ENCODE results near the gene DOCK4. TPM values are rescaled to one million over a fixed set of nuclear protein-coding genes. Genes with fewer than 3 reads are reported as not detected.

The DOCK4 gene, protein sequence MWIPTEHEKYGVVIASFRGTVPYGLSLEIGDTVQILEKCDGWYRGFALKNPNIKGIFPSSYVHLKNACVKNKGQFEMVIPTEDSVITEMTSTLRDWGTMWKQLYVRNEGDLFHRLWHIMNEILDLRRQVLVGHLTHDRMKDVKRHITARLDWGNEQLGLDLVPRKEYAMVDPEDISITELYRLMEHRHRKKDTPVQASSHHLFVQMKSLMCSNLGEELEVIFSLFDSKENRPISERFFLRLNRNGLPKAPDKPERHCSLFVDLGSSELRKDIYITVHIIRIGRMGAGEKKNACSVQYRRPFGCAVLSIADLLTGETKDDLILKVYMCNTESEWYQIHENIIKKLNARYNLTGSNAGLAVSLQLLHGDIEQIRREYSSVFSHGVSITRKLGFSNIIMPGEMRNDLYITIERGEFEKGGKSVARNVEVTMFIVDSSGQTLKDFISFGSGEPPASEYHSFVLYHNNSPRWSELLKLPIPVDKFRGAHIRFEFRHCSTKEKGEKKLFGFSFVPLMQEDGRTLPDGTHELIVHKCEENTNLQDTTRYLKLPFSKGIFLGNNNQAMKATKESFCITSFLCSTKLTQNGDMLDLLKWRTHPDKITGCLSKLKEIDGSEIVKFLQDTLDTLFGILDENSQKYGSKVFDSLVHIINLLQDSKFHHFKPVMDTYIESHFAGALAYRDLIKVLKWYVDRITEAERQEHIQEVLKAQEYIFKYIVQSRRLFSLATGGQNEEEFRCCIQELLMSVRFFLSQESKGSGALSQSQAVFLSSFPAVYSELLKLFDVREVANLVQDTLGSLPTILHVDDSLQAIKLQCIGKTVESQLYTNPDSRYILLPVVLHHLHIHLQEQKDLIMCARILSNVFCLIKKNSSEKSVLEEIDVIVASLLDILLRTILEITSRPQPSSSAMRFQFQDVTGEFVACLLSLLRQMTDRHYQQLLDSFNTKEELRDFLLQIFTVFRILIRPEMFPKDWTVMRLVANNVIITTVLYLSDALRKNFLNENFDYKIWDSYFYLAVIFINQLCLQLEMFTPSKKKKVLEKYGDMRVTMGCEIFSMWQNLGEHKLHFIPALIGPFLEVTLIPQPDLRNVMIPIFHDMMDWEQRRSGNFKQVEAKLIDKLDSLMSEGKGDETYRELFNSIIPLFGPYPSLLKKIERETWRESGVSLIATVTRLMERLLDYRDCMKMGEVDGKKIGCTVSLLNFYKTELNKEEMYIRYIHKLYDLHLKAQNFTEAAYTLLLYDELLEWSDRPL (N-terminal part only)
- polyA plus RNA-seq (6.2 to 18.9 TPM (median 13.9 TPM) in 3 replicates), polyA minus RNA-seq (16.6 to 61.7 TPM (median 17.1 TPM) in 3 replicates)
- 11.2 TPM for polyA plus RNA-seq (2011; ENCODE audit: low read depth)
- polyA plus RNA-seq (2011; cell fraction: cytosol; rRNA removed), result 5.1 and 6.2 TPM in 2 replicates
- polyA plus RNA-seq (2011; cell fraction: nucleus; rRNA removed), result 15.0 and 20.8 TPM in 2 replicates
- polyA plus RNA-seq (2012; ENCODE audit: low replicate concordance), result 1.5 and 12.2 TPM in 2 replicates
- polyA minus RNA-seq (2011; cell fraction: cytosol; rRNA and poly(A)+ RNA removed), result 10.4 TPM
- polyA minus RNA-seq (2011; cell fraction: nucleus; rRNA and poly(A)+ RNA removed), result 31.2 and 76.5 TPM in 2 replicates

DNA sequence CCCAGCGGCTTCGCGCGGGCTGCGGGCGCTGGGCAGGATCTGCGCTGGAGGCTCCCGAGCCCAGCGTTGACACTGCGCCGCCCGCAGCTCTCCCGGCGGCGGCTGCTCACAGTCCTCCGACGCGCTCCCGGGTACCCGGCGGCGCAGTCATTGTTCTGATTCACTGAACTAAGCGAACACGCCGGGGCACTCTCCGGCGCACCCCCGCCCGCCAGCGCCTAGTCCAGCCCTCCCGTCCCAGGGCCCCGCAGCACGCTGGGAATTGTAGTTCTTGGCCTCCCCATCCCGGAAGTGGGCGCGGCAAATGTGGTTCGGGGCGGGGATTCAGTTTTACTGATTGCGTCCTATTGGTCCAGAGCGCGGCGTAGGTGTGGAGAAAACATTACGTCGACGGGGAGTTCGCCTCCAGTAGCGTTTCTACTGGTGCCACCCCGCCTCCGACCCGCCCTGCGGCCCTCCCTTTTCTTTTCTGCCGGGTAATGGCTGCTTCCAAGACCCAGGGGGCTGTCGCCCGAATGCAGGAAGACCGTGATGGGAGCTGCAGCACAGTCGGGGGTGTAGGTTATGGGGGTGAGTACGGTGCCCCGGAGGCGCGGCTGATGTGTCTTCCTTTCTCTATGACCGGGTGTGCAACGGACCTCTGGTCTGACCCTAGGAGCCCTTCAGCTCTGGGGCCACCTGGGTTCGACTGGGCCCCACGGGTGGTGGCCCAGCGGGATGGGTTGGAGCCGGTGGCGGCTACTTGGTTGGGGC is at the start of gene DOCK4, which contains the start of gene ZNF277:
DOCK4 (minus strand) TSS at position 162 of the 753 bp plus-strand sequence. CDS start 261 bp downstream, outside the sequence.
ZNF277 (plus strand) TSS at position 458 of the 753 bp plus-strand sequence; CDS start at position 480, 22 bp downstream.
- H3K4me2 ChIP-seq (ENCODE audit: control insufficient read depth, extremely low read depth, insufficient read depth, low read depth, low read length), result peak within 1 kb of the TSS; percentile 80
- no peak for FAIRE-seq
- TF ChIP-seq, protein P1, sequence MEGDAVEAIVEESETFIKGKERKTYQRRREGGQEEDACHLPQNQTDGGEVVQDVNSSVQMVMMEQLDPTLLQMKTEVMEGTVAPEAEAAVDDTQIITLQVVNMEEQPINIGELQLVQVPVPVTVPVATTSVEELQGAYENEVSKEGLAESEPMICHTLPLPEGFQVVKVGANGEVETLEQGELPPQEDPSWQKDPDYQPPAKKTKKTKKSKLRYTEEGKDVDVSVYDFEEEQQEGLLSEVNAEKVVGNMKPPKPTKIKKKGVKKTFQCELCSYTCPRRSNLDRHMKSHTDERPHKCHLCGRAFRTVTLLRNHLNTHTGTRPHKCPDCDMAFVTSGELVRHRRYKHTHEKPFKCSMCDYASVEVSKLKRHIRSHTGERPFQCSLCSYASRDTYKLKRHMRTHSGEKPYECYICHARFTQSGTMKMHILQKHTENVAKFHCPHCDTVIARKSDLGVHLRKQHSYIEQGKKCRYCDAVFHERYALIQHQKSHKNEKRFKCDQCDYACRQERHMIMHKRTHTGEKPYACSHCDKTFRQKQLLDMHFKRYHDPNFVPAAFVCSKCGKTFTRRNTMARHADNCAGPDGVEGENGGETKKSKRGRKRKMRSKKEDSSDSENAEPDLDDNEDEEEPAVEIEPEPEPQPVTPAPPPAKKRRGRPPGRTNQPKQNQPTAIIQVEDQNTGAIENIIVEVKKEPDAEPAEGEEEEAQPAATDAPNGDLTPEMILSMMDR (optimal IDR thresholded peaks at IDR 0.05 in 1 of 3, IDR thresholded peaks at IDR 0.05 in 1 of 3, conservative IDR thresholded peaks at IDR 0.05 in 1 of 3; ENCODE audit: extremely low read depth in 1 of 3, insufficient read depth in 2 of 3, low read length in 3 of 3), result peak in 1 of 3 experiments; percentile 20
- TF ChIP-seq EZH2 (IDR thresholded peaks at IDR 0.05; ENCODE audit: low read length), result no peak

More for the DNA sequence above, at the start of gene DOCK4, which contains the start of gene ZNF277:
- Histone ChIP-seq H3K36me3 (ENCODE audit: control insufficient read depth in 2 of 2, extremely low read depth in 1 of 2, insufficient read depth in 2 of 2, low read length in 2 of 2) (no peaks in the 10 kb centered on the region), H3K9me3 (ENCODE audit: control insufficient read depth, low read depth, low read length) (no peaks in the 10 kb centered on the region), H3K4me3 (ENCODE audit: control insufficient read depth in 2 of 3, extremely low read depth in 1 of 3, insufficient read depth in 2 of 3, low read depth in 1 of 3, low read length in 3 of 3) (peak within 1 kb of the TSS; percentile 65 to 98 (median 88)), H3K4me1 (ENCODE audit: control insufficient read depth, extremely low read depth, insufficient read depth, low read length) (peaks cover 13% of the 10 kb centered on the region), H3K9ac (ENCODE audit: control insufficient read depth, extremely low read depth, insufficient read depth, low read length) (peak within 1 kb of the TSS; percentile 89), H3K27ac (ENCODE audit: control insufficient read depth, insufficient read depth, low read length) (peak within 1 kb of the TSS; percentile 78), H3K27me3 (ENCODE audit: control insufficient read depth, extremely low read depth, insufficient read depth, low read length) (no peaks in the 10 kb centered on the region), H4K20me1 (ENCODE audit: control insufficient read depth, extremely low read depth, insufficient read depth, low read length) (no peaks in the 10 kb centered on the region), H2AFZ (ENCODE audit: control insufficient read depth, low read length) (peak within 1 kb of the TSS; percentile 94), H3K9me1 (ENCODE audit: control insufficient read depth, extremely low read depth, insufficient read depth, low read length) (no peaks in the 10 kb centered on the region), H3K79me2 (ENCODE audit: control insufficient read depth, insufficient read depth, low read length) (peaks cover 80% of the 10 kb centered on the region)
- dilution Hi-C loops (cut with MboI; ENCODE audit: extremely low pct_ligation_motif_present, low sequenced_read_pairs), result no loop called here
- DNase-seq (ENCODE audit: low read depth, low spot score), result peak; percentile 77
